Tibial nerve (tissue), 4 donors: ENCODE results near the gene KBTBD13. TPM values are rescaled to one million over a fixed set of nuclear protein-coding genes. Genes with fewer than 3 reads are reported as not detected.
"Not testable (repeated sequence)": the region's sequence is repeated elsewhere in the genome, so short reads cannot be mapped to it uniquely, and the experiment has no call there.

Experiments used
- DNase-seq, 2 donors: peaks; one replicate each; pipeline ENCODE4 v3.0.0-alpha.2; 2019; ENCODE audit warnings: low spot score in 2 of 2
- H3K27ac ChIP-seq, 4 donors: fragments of 200-600 bp; sonication (generic) in 3 of 4; one replicate each; pipeline ENCODE4 v1.5.1; 2017 to 2019; ENCODE audit warnings: mild to moderate bottlenecking in 1 of 4
- H3K27me3 ChIP-seq, 2 donors: fragments of 200-600 bp; sonication (generic) in 1 of 2; one replicate each; pipeline versions ENCODE4 v1.5.1 to v1.6.0; 2017 to 2019
- H3K36me3 ChIP-seq, 3 donors: fragments of 200-600 bp; sonication (generic); one replicate each; pipeline ENCODE4 v1.5.1; 2018 to 2019
- H3K4me1 ChIP-seq, 4 donors: fragments of 200-600 bp; sonication (generic) in 3 of 4; one replicate each; pipeline ENCODE4 v1.5.1; 2017 to 2019
- H3K4me3 ChIP-seq, 4 donors: fragments of 200-600 bp; sonication (generic) in 3 of 4; one replicate each; pipeline ENCODE4 v1.5.1; 2017 to 2019; ENCODE audit warnings: mild to moderate bottlenecking in 1 of 4, moderate library complexity in 1 of 4
- H3K9me3 ChIP-seq, 4 donors: fragments of 200-600 bp; sonication (generic) in 3 of 4; one replicate each; pipeline ENCODE4 v1.5.1; 2017 to 2019
- CTCF ChIP-seq, 5 experiments: fragments of 200-600 bp in 3 of 5; fragments of 450-650 bp in 2 of 5; sonication (generic) in 3 of 5; IDR thresholded peaks; one replicate each; pipeline ENCODE4 v1.5.1; 2016 to 2019; ENCODE audit warnings: antibody characterized with exemption in 5 of 5, mild to moderate bottlenecking in 3 of 5, moderate library complexity in 2 of 5
- EP300 ChIP-seq, 2 donors: sonication (generic); formaldehyde crosslinking; IDR thresholded peaks; one replicate each; pipeline ENCODE4 v1.6.1; 2017; ENCODE audit warnings: antibody characterized with exemption in 2 of 2, mild to moderate bottlenecking in 1 of 2
- POLR2A ChIP-seq, 2 donors: fragments of 450-650 bp; IDR thresholded peaks; one replicate each; pipeline ENCODE4 v1.6.1; 2017; ENCODE audit warnings: antibody characterized with exemption in 2 of 2, mild to moderate bottlenecking in 2 of 2, moderate library complexity in 2 of 2
- WGBS, 2 donors: methylation state at CpG; one replicate each; pipeline ENCODE4 v1.1.5; 2018; 5-methylcytosine and 5-hydroxymethylcytosine counted together
- total RNA-seq, 4 donors: library from RNA; depleted of rRNA; stranded (reverse); fragments of >200 nt; gene quantifications; one replicate each; pipeline ENCODE4 v1.1.0, GENCODE V29; 2016

Gene KBTBD13
- total RNA-seq, 4 donors from 2014 or later = not detected

GRCh38 chr15:65069779-65070546 lies 6.6 kb upstream of the KBTBD13 start:
- Histone ChIP-seq H3K27me3 (no peaks in the 10 kb centered on the region), H3K36me3 (no peaks in the 10 kb centered on the region), H3K4me1 (peaks cover 0 to 56% (median 26%) of the 10 kb centered on the region in 4 donors), H3K9me3 (no peaks in the 10 kb centered on the region), H3K27ac (peak overlapping the region in 2 of 4 donors; percentile 46 to 71), H3K4me3 (no peak overlapping the region)
- DNase-seq = no peak
- no peak for TF ChIP-seq CTCF (IDR thresholded peaks at IDR 0.05)
- TF ChIP-seq POLR2A (IDR thresholded peaks at IDR 0.05) = no peak
- no peak for TF ChIP-seq EP300 (IDR thresholded peaks at IDR 0.05)
- 76 to 84% methylated on average over 5 of the region's 5 CpGs for WGBS, 2 donors

- Histone ChIP-seq H3K4me1 (peaks cover 0 to 48% (median 24%) of the 10 kb centered on the region in 4 donors), H3K27ac (peak overlapping the region in 3 of 4 donors; percentile 34 to 77 (median 71)), H3K9me3 (no peaks in the 10 kb centered on the region), H3K27me3 (no peaks in the 10 kb centered on the region), H3K36me3 (no peaks in the 10 kb centered on the region), H3K4me3 (no peak overlapping the region)
- TF ChIP-seq EP300 (IDR thresholded peaks at IDR 0.05) (no peak), CTCF (IDR thresholded peaks at IDR 0.05) (no peak), POLR2A (IDR thresholded peaks at IDR 0.05) (no peak)
- 43 to 50% methylated on average over 3 to 5 of the region's 5 CpGs for WGBS, 2 donors
- no peak for DNase-seq
Measured at GRCh38 chr15:65071381-65071811, 5.2 kb upstream of the KBTBD13 start.

GRCh38 chr15:65072027-65072426 lies 4.5 kb upstream of the KBTBD13 start:
- Histone ChIP-seq H3K9me3 (no peaks in the 10 kb centered on the region), H3K27me3 (no peaks in the 10 kb centered on the region), H3K27ac (peak overlapping the region in 2 of 4 donors; percentile 71 to 77), H3K36me3 (no peaks in the 10 kb centered on the region), H3K4me1 (peaks cover 0 to 48% (median 24%) of the 10 kb centered on the region in 4 donors), H3K4me3 (no peak overlapping the region)
- WGBS, 2 donors = 23 to 31% methylated on average over 1 of the region's 1 CpG
- TF ChIP-seq POLR2A (IDR thresholded peaks at IDR 0.05) (no peak), EP300 (IDR thresholded peaks at IDR 0.05) (no peak), CTCF (IDR thresholded peaks at IDR 0.05) (no peak)
- no peak for DNase-seq

GRCh38 chr15:65072617-65073016 lies 3.9 kb upstream of the KBTBD13 start:
- DNase-seq = no peak
- Histone ChIP-seq H3K27ac (peak overlapping the region in 2 of 4 donors; percentile 71 to 77), H3K36me3 (no peaks in the 10 kb centered on the region), H3K4me1 (peaks cover 0 to 50% (median 24%) of the 10 kb centered on the region in 4 donors), H3K9me3 (no peaks in the 10 kb centered on the region), H3K27me3 (peaks cover 0 to 3% of the 10 kb centered on the region in 2 donors), H3K4me3 (no peak overlapping the region)
- 93 to 94% methylated on average over 3 of the region's 3 CpGs for WGBS, 2 donors
- TF ChIP-seq POLR2A (IDR thresholded peaks at IDR 0.05) (no peak), EP300 (IDR thresholded peaks at IDR 0.05) (no peak), CTCF (IDR thresholded peaks at IDR 0.05) (no peak)

- peaks cover 0 to 35% (median 16%) of the 10 kb centered on the region in 4 donors for H3K4me1 ChIP-seq
- not testable (repeated sequence) for DNase-seq, H3K27me3 ChIP-seq, H3K27ac ChIP-seq, H3K9me3 ChIP-seq, H3K36me3 ChIP-seq, H3K4me3 ChIP-seq
- WGBS, 2 donors = 90% methylated on average over 10 of the region's 22 CpGs; no CpG with 5 or more reads in 1 of the 2 donors
Measured at GRCh38 chr15:65074946-65075345, 1.6 kb upstream of the KBTBD13 start.

- DNase-seq, H3K4me3 ChIP-seq, H3K36me3 ChIP-seq, H3K27ac ChIP-seq, H3K9me3 ChIP-seq, H3K27me3 ChIP-seq: not testable (repeated sequence)
- WGBS, 2 donors = 78 to 83% methylated on average over 12 of the region's 12 CpGs
- H3K4me1 ChIP-seq = peaks cover 0 to 30% (median 13%) of the 10 kb centered on the region in 4 donors
Measured at GRCh38 chr15:65075607-65076395, 745 bp upstream of the KBTBD13 start.
